Kidney (tissue), 14 donors: ENCODE measurements around the gene BCL3. TPM values are rescaled to one million over a fixed set of nuclear protein-coding genes. Genes with fewer than 3 reads are reported as not detected.

Source experiments
- DNase-seq, 5 donors: peaks; one replicate each; pipeline ENCODE4 v3.0.0-alpha.2; 2013 to 2020
- FAIRE-seq: peaks from 2 replicates; lab custom pipeline; 2012; peaks lifted over from hg19 to GRCh38; lab: Jason Lieb, UNC
- H3K27ac ChIP-seq, 2 donors: one replicate each; pipeline ENCODE4 v1.7.0; 2013; ENCODE audit warnings: low read depth in 2 of 2, low read length in 2 of 2, inconsistent platforms in 1 of 2
- H3K27me3 ChIP-seq: one replicate; pipeline ENCODE4 v1.7.1; 2013; ENCODE audit warnings: low read length, inconsistent platforms; ENCODE audit not compliant: control insufficient read depth, insufficient read depth
- H3K36me3 ChIP-seq, 3 donors: one replicate each; pipeline versions ENCODE4 v1.7.0 to v1.7.1; 2013; ENCODE audit warnings: low read length in 3 of 3, control low read depth in 1 of 3, inconsistent platforms in 1 of 3; ENCODE audit not compliant: insufficient read depth in 3 of 3, control insufficient read depth in 2 of 3
- H3K4me1 ChIP-seq, 3 donors: one replicate each; pipeline versions ENCODE4 v1.7.0 to v1.7.1; 2013; ENCODE audit warnings: low read length in 3 of 3, inconsistent platforms in 1 of 3, low read depth in 1 of 3; ENCODE audit not compliant: control insufficient read depth in 2 of 3, insufficient read depth in 2 of 3
- H3K4me3 ChIP-seq, 3 donors: one replicate each; pipeline versions ENCODE4 v1.7.0 to v1.8.1; 2013; ENCODE audit warnings: low read length in 3 of 3, control low read depth in 1 of 3, inconsistent platforms in 1 of 3
- H3K9ac ChIP-seq, 3 donors: one replicate each; pipeline versions ENCODE4 v1.7.0 to v1.7.1; 2013; ENCODE audit warnings: low read length in 3 of 3, control low read depth in 1 of 3, inconsistent platforms in 1 of 3
- H3K9me3 ChIP-seq, 3 donors: one replicate each; pipeline versions ENCODE4 v1.7.0 to v1.7.1; 2013; ENCODE audit warnings: low read length in 3 of 3, control low read depth in 1 of 3, inconsistent platforms in 1 of 3; ENCODE audit not compliant: control insufficient read depth in 2 of 3, insufficient read depth in 1 of 3
- intact Hi-C: fragments of 100-400 bp; cut with DNase I; formaldehyde crosslinking; loops from one replicate; pipeline ENCODE4 v1.11.1; 2022
- polyA plus RNA-seq: library from polyadenylated mRNA; stranded (reverse); fragments of 350-450 nt; fragmentation: Illumina TruSeq; extraction: RNeasy Lipid Tissue Mini Kit (QIAGEN cat#74804); gene quantifications from one replicate; pipeline ENCODE4 v1.2.3, GENCODE V29; 2014; ENCODE audit warnings: low read depth, low replicate concordance; ENCODE audit not compliant: insufficient read depth
- total RNA-seq: library from RNA; stranded (reverse); fragmentation: NEBNext Ultra II Directional; extraction: Animal tissue kit (Norgen Biotek cat#: 25700); gene quantifications from one replicate; pipeline ENCODE4 v1.2.1, GENCODE V29; 2021
- TF ChIP-seq, protein P1 (sequence below): IDR thresholded peaks from 3 replicates; pipeline ENCODE4 v1.5.1; 2012; ENCODE audit warnings: mild to moderate bottlenecking, moderate library complexity, borderline replicate concordance; ENCODE audit not compliant: insufficient read depth; ENCODE audit errors: extremely low read depth
- donor health status: control.
- donor health status: control.
- donor health status: control.
- donor health status: control.
- donor health status: control.
- donor health status: DM: yes; HTN: yes; CAD: no.
- donor health status: Normal renal cell carcinoma (clear cell type).

The BCL3 gene
- total and polyA plus RNA-seq, 2 donors from 2014 or later: 23.2 to 86.8 TPM

GRCh38 chr19:44710483-44710882 is 38.0 kb upstream of the BCL3 start:
- FAIRE-seq (no peak), DNase-seq (no peak)
- TF ChIP-seq, protein P1, sequence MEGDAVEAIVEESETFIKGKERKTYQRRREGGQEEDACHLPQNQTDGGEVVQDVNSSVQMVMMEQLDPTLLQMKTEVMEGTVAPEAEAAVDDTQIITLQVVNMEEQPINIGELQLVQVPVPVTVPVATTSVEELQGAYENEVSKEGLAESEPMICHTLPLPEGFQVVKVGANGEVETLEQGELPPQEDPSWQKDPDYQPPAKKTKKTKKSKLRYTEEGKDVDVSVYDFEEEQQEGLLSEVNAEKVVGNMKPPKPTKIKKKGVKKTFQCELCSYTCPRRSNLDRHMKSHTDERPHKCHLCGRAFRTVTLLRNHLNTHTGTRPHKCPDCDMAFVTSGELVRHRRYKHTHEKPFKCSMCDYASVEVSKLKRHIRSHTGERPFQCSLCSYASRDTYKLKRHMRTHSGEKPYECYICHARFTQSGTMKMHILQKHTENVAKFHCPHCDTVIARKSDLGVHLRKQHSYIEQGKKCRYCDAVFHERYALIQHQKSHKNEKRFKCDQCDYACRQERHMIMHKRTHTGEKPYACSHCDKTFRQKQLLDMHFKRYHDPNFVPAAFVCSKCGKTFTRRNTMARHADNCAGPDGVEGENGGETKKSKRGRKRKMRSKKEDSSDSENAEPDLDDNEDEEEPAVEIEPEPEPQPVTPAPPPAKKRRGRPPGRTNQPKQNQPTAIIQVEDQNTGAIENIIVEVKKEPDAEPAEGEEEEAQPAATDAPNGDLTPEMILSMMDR: no peak
- Histone ChIP-seq H3K4me3 (no peak overlapping the region), H3K9ac (no peak overlapping the region), H3K36me3 (no peaks in the 10 kb centered on the region), H3K9me3 (no peaks in the 10 kb centered on the region), H3K27me3 (no peaks in the 10 kb centered on the region), H3K4me1 (no peaks in the 10 kb centered on the region), H3K27ac (no peak overlapping the region)
- intact Hi-C loops: no loop called here

GRCh38 chr19:44712864-44713515 is 35.5 kb upstream of the BCL3 start:
- DNase-seq: no peak
- H3K9me3 ChIP-seq: no peaks in the 10 kb centered on the region
- H3K4me3 ChIP-seq: no peak overlapping the region
- intact Hi-C loops: no loop called here
- H3K27me3 ChIP-seq: no peaks in the 10 kb centered on the region
- no peak overlapping the region for H3K27ac ChIP-seq
- no peaks in the 10 kb centered on the region for H3K4me1 ChIP-seq
- H3K36me3 ChIP-seq: no peaks in the 10 kb centered on the region
- no peak overlapping the region for H3K9ac ChIP-seq
- no peak for FAIRE-seq
- TF ChIP-seq, protein P1: no peak

DNA sequence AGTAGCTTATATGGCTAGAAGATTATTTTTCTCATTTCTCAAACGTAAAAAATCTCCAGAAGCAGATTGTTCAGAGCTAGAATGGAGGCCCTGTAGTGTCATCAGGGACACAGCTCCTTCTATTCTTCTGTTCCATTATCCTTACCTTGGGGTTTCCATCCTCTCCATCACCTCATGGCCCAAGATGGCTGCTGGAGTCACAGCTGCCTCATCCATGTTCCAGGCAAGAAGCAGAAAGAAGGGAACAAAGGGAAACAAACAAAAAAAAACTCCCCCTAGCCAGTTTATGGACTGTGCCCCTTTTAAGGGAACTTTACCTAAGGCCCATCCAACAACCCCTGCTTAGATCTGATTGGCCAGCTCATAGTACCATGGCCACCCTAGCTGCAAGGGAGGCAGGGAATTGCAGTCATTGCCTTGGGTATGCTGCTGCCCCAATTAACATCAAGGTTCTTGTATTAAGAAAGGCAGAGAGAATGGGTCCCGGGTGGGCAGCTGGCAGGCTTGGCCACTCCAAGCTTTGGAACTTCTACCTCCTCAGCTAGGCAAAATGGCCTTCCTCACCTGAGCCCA is 33.8 kb upstream of the BCL3 start:
- H3K4me1 ChIP-seq: peaks cover 3 to 15% (median 10%) of the 10 kb centered on the region in 3 donors
- H3K4me3 ChIP-seq: no peak overlapping the region
- no peaks in the 10 kb centered on the region for H3K9me3 ChIP-seq
- TF ChIP-seq, protein P1: no peak
- no peaks in the 10 kb centered on the region for H3K27me3 ChIP-seq
- DNase-seq: no peak
- intact Hi-C loops: no loop called here
- no peak overlapping the region for H3K27ac ChIP-seq
- H3K9ac ChIP-seq: no peak overlapping the region
- no peak for FAIRE-seq
- H3K36me3 ChIP-seq: no peaks in the 10 kb centered on the region
